Neuronal stem cell (in vitro differentiated cells): ENCODE data around the gene TRIM36.

Experiments
- DNase-seq: peaks from one replicate; pipeline ENCODE4 v3.0.0-alpha.2; 2013; ENCODE audit warnings: low spot score
- H2AFZ ChIP-seq: one replicate; pipeline ENCODE4 v1.6.1; 2013; ENCODE audit warnings: mild to moderate bottlenecking, low read length, inconsistent platforms
- H2AK5ac ChIP-seq: 2 replicates; pipeline ENCODE4 v1.6.1; 2013; ENCODE audit warnings: low read depth, mild to moderate bottlenecking, inconsistent platforms, low read length, moderate library complexity, mixed read lengths
- H2BK120ac ChIP-seq: 2 replicates; pipeline ENCODE4 v1.6.1; 2013; ENCODE audit warnings: low read depth, mild to moderate bottlenecking, inconsistent platforms, low read length, moderate library complexity, mixed read lengths
- H2BK12ac ChIP-seq: one replicate; pipeline ENCODE4 v1.6.1; 2013; ENCODE audit warnings: low read length, inconsistent platforms
- H2BK15ac ChIP-seq: 2 replicates; pipeline ENCODE4 v1.6.1; 2013; ENCODE audit warnings: mild to moderate bottlenecking, low read length, inconsistent platforms, mixed read lengths
- H2BK5ac ChIP-seq: one replicate; pipeline ENCODE4 v1.6.1; 2013; ENCODE audit warnings: inconsistent platforms, mild to moderate bottlenecking, low read length, moderate library complexity
- H3K14ac ChIP-seq: one replicate; pipeline ENCODE4 v1.6.1; 2013; ENCODE audit warnings: low read length, inconsistent platforms
- H3K18ac ChIP-seq: 2 replicates; pipeline ENCODE4 v1.6.1; 2013; ENCODE audit warnings: low read length, inconsistent platforms
- H3K23ac ChIP-seq: 2 replicates; pipeline ENCODE4 v1.6.1; 2013; ENCODE audit warnings: low read depth, mild to moderate bottlenecking, mixed read lengths, low read length, inconsistent platforms; ENCODE audit not compliant: poor library complexity
- H3K27ac ChIP-seq: replicated peaks from 3 replicates; pipeline ENCODE4 v1.5.1; 2013; ENCODE audit warnings: low read length, inconsistent platforms
- H3K27me3 ChIP-seq, 3 experiments: 2 replicates each; pipeline ENCODE4 v1.6.1; 2013; ENCODE audit warnings: low read length in 3 of 3, mild to moderate bottlenecking in 2 of 3, inconsistent platforms in 1 of 3, low read depth in 1 of 3, mixed read lengths in 1 of 3, moderate library complexity in 1 of 3; ENCODE audit not compliant: control insufficient read depth in 3 of 3, insufficient read depth in 3 of 3
- H3K36me3 ChIP-seq, 2 donors: replicated peaks in 1 of 2; 2 replicates each; pipeline ENCODE4 v1.6.1; 2013; ENCODE audit warnings: low read length in 2 of 2; ENCODE audit not compliant: control insufficient read depth in 2 of 2, insufficient read depth in 2 of 2
- H3K4ac ChIP-seq: 2 replicates; pipeline ENCODE4 v1.6.1; 2013; ENCODE audit warnings: inconsistent platforms, mild to moderate bottlenecking, low read length, moderate library complexity
- H3K4me1 ChIP-seq, 2 donors: 1 replicate in 1 of 2; 2 replicates in 1 of 2; pipeline ENCODE4 v1.6.1; 2013; ENCODE audit warnings: low read length in 2 of 2, low read depth in 1 of 2; ENCODE audit not compliant: control insufficient read depth in 2 of 2, insufficient read depth in 1 of 2
- H3K4me2 ChIP-seq: one replicate; pipeline ENCODE4 v1.6.1; 2013; ENCODE audit warnings: mild to moderate bottlenecking, low read length, inconsistent platforms; ENCODE audit not compliant: insufficient read depth, poor library complexity, severe bottlenecking
- H3K4me3 ChIP-seq, 2 donors: 2 replicates each; pipeline ENCODE4 v1.5.1; 2013; ENCODE audit warnings: low read length in 2 of 2, mild to moderate bottlenecking in 2 of 2, inconsistent platforms in 1 of 2, moderate library complexity in 1 of 2
- H3K79me1 ChIP-seq: one replicate; pipeline ENCODE4 v1.6.1; 2013; ENCODE audit warnings: low read depth, mild to moderate bottlenecking, inconsistent platforms, low read length, moderate library complexity
- H3K9ac ChIP-seq: one replicate; pipeline ENCODE4 v1.6.1; 2013; ENCODE audit warnings: mild to moderate bottlenecking, low read depth, low read length, inconsistent platforms; ENCODE audit not compliant: poor library complexity
- H3K9me3 ChIP-seq, 2 donors: replicated peaks in 1 of 2; 2 replicates each; pipeline versions ENCODE3 to v1.6.1; 2013; ENCODE audit warnings: low read length in 2 of 2, mild to moderate bottlenecking in 2 of 2, inconsistent platforms in 1 of 2, low read depth in 1 of 2, mixed read lengths in 1 of 2, moderate library complexity in 1 of 2; ENCODE audit not compliant: control insufficient read depth in 2 of 2, insufficient read depth in 1 of 2
- H4K8ac ChIP-seq: one replicate; pipeline ENCODE4 v1.6.1; 2013; ENCODE audit warnings: low read depth, mild to moderate bottlenecking, inconsistent platforms, low read length, moderate library complexity
- H4K91ac ChIP-seq: one replicate; pipeline ENCODE4 v1.6.1; 2013; ENCODE audit warnings: low read length, low read depth, mild to moderate bottlenecking, inconsistent platforms; ENCODE audit not compliant: poor library complexity
- WGBS, 2 donors: extraction: QIAGEN DNeasy Blood & Tissue Kit; methylation state at CpG; one replicate each; pipeline ENCODE4 v1.1.7; 2013; ENCODE audit warnings: missing lambda C conversion rate in 2 of 2, mixed read lengths in 1 of 2; ENCODE audit not compliant: insufficient read length in 2 of 2, insufficient replicate concordance in 1 of 2; ENCODE audit errors: extremely low coverage in 2 of 2; 5-methylcytosine and 5-hydroxymethylcytosine counted together

Gene TRIM36

GRCh38 chr5:115192098-115192497 lies 22.4 kb upstream of the TRIM36 start:
- no peak overlapping the region for H2AFZ ChIP-seq
- no peak overlapping the region for H3K23ac ChIP-seq
- H2BK12ac ChIP-seq, result no peak overlapping the region
- H3K9me3 ChIP-seq, result no peaks in the 10 kb centered on the region
- H4K8ac ChIP-seq, result no peak overlapping the region
- H3K36me3 ChIP-seq, result no peaks in the 10 kb centered on the region
- H2AK5ac ChIP-seq, result no peak overlapping the region
- no CpG with 5 or more reads among the region's 1 CpG for WGBS, 2 donors
- no peak overlapping the region for H3K14ac ChIP-seq
- H3K27me3 ChIP-seq, result no peaks in the 10 kb centered on the region
- H2BK120ac ChIP-seq, result no peak overlapping the region
- H3K9ac ChIP-seq, result no peak overlapping the region
- no peak overlapping the region for H3K4me3 ChIP-seq
- no peak overlapping the region for H3K4ac ChIP-seq
- no peak overlapping the region for H3K18ac ChIP-seq
- H3K27ac ChIP-seq, result no peak overlapping the region
- no peak overlapping the region for H3K4me2 ChIP-seq
- no peaks in the 10 kb centered on the region for H3K4me1 ChIP-seq
- H3K79me1 ChIP-seq, result no peaks in the 10 kb centered on the region
- DNase-seq, result no peak
- H2BK15ac ChIP-seq, result no peak overlapping the region
- H4K91ac ChIP-seq, result no peak overlapping the region
- H2BK5ac ChIP-seq, result no peak overlapping the region

DNA sequence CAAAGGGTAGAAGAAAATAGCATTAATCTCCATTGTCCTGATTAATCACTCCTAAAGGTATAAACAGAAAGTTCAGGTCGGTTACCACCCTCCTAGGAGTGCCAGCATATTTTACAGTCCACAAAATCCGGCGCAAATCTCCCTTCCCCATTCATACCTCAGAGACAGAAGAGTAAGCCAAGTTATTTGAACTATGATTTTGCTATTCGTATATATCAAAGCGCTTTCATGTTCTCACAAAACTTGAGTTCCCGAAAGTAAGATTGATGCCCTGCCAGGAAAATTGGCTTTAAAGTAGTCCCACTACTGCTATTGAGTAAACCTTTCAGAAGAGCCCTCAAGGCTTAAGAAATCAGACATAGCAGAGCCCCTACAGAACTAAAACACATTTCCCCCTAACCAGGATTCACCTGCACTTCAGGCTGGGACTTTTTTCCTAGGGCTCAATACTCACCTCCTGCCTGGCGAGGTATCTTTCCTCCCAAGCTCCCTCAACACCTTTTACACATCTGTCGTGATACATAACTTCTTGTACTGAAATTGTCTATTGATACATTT lies 21.8 kb upstream of the TRIM36 start:
- Histone ChIP-seq H3K79me1 (no peaks in the 10 kb centered on the region), H3K9ac (no peak overlapping the region), H4K91ac (no peak overlapping the region), H3K36me3 (no peaks in the 10 kb centered on the region), H3K27me3 (no peaks in the 10 kb centered on the region), H3K23ac (no peak overlapping the region), H2BK5ac (no peak overlapping the region), H3K4me2 (no peak overlapping the region), H3K9me3 (no peaks in the 10 kb centered on the region), H3K4ac (no peak overlapping the region), H4K8ac (no peak overlapping the region), H3K14ac (no peak overlapping the region), H2BK15ac (no peak overlapping the region), H2BK120ac (no peak overlapping the region), H3K18ac (no peak overlapping the region), H2AFZ (no peak overlapping the region), H3K27ac (no peak overlapping the region), H3K4me3 (no peak overlapping the region), H3K4me1 (no peaks in the 10 kb centered on the region), H2AK5ac (no peak overlapping the region), H2BK12ac (no peak overlapping the region)
- no CpG with 5 or more reads among the region's 8 CpGs for WGBS, 2 donors
- DNase-seq, result no peak

DNA sequence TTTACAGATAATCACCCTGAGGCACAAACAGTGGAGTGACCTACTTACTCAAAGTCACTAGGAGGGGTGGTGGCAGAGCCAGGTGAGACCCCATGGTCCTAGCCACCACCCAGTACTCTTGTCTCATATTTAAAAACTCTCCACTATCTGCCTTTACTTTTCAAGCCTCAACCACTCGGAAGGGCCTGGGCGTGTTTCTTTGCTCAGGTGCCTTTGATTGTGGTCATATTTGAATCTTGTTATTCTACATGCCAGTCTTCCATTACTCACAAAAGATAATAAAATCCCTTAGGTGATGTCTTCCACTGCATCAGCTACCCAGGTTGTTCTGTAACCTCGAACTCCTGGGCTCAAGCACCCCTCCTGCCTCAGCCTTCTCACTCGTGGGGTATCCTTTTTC lies 20.7 kb upstream of the TRIM36 start:
- H3K9ac ChIP-seq, result no peak overlapping the region

GRCh38 chr5:115189866-115190265 lies 20.2 kb upstream of the TRIM36 start:
- H4K91ac ChIP-seq, result no peak overlapping the region
- H3K79me1 ChIP-seq, result no peaks in the 10 kb centered on the region
- WGBS, 2 donors, result no CpG with 5 or more reads among the region's 2 CpGs

More for the DNA sequence above, 20.7 kb upstream of the TRIM36 start:
- Histone ChIP-seq H3K27me3 (no peaks in the 10 kb centered on the region), H3K4me3 (no peak overlapping the region), H3K18ac (no peak overlapping the region), H2BK120ac (no peak overlapping the region), H3K4me2 (no peak overlapping the region), H4K91ac (no peak overlapping the region), H3K23ac (no peak overlapping the region), H3K79me1 (no peaks in the 10 kb centered on the region), H2BK5ac (no peak overlapping the region), H2AK5ac (no peak overlapping the region), H2BK15ac (no peak overlapping the region), H3K4me1 (no peaks in the 10 kb centered on the region), H3K36me3 (no peaks in the 10 kb centered on the region), H4K8ac (no peak overlapping the region), H3K9me3 (no peaks in the 10 kb centered on the region), H3K27ac (no peak overlapping the region), H2BK12ac (no peak overlapping the region), H3K4ac (no peak overlapping the region), H2AFZ (no peak overlapping the region), H3K14ac (no peak overlapping the region)
- WGBS, 2 donors, result no CpG with 5 or more reads among the region's 4 CpGs
- DNase-seq, result no peak

More at GRCh38 chr5:115189866-115190265, 20.2 kb upstream of the TRIM36 start:
- Histone ChIP-seq H2AFZ (no peak overlapping the region), H4K8ac (no peak overlapping the region), H3K9ac (no peak overlapping the region), H3K36me3 (no peaks in the 10 kb centered on the region), H3K27ac (no peak overlapping the region), H2BK120ac (no peak overlapping the region), H2BK15ac (no peak overlapping the region), H2AK5ac (no peak overlapping the region), H3K27me3 (no peaks in the 10 kb centered on the region), H3K4me3 (no peak overlapping the region), H3K14ac (no peak overlapping the region), H3K18ac (no peak overlapping the region), H2BK12ac (no peak overlapping the region), H3K23ac (no peak overlapping the region), H3K4me1 (no peaks in the 10 kb centered on the region), H3K4ac (no peak overlapping the region), H3K4me2 (no peak overlapping the region), H2BK5ac (no peak overlapping the region), H3K9me3 (no peaks in the 10 kb centered on the region)
- no peak for DNase-seq
